ENCODE results near the gene MYO10.

GRCh38 chr5:16757989-16758501 lies 178.0 kb downstream of the MYO10 start:
- TF ChIP-seq CEBPB (IDR thresholded peaks at IDR 0.05) (no peak), REST (IDR thresholded peaks at IDR 0.05; ENCODE audit: low read depth) (no peak), TAF1 (IDR thresholded peaks at IDR 0.05; ENCODE audit: low read depth) (no peak), YY1 (IDR thresholded peaks at IDR 0.05; ENCODE audit: low read depth) (no peak), CREB1 (IDR thresholded peaks at IDR 0.05; ENCODE audit: low read depth) (no peak), EP300 (IDR thresholded peaks at IDR 0.05; ENCODE audit: borderline replicate concordance) (no peak), RAD21 (IDR thresholded peaks at IDR 0.05; ENCODE audit: low read depth) (no peak), FOXM1 (IDR thresholded peaks at IDR 0.05; ENCODE audit: borderline replicate concordance, low read depth) (no peak), TEAD4 (IDR thresholded peaks at IDR 0.05) (no peak), NFIC (IDR thresholded peaks at IDR 0.05) (no peak), TCF12 (IDR thresholded peaks at IDR 0.05; ENCODE audit: low read depth) (no peak)
